Fibroblast of skin of right quadriceps (primary cell): ENCODE results near the gene PGLYRP4.

Experiments used
- DNase-seq: peaks from one replicate; pipeline ENCODE4 v3.0.0-alpha.2; 2013

Gene PGLYRP4

GRCh38 chr1:153348511-153349362, at the start of gene PGLYRP4:
TSS of gene PGLYRP4 (minus strand) at chr1:153348841. CDS start at chr1:153347932, 909 bp downstream.
- no peak for DNase-seq

GRCh38 chr1:153397924-153398651, 49.4 kb upstream of the PGLYRP4 start:
- no peak for DNase-seq

GRCh38 chr1:153397051-153397923, 48.6 kb upstream of the PGLYRP4 start:
- DNase-seq, result no peak

GRCh38 chr1:153396461-153396860, 47.8 kb upstream of the PGLYRP4 start:
- no peak for DNase-seq

GRCh38 chr1:153395776-153396175, 47.1 kb upstream of the PGLYRP4 start:
- DNase-seq, result no peak

- no peak for DNase-seq
Observed at GRCh38 chr1:153395136-153395685, 46.6 kb upstream of the PGLYRP4 start.

- DNase-seq, result no peak
Observed at GRCh38 chr1:153394391-153394790, 45.8 kb upstream of the PGLYRP4 start.

- no peak for DNase-seq
Observed at GRCh38 chr1:153393926-153394325, 45.3 kb upstream of the PGLYRP4 start.

- DNase-seq, result no peak
Observed at GRCh38 chr1:153392822-153393221, 44.2 kb upstream of the PGLYRP4 start.

- DNase-seq, result no peak
Observed at GRCh38 chr1:153392258-153392657, 43.6 kb upstream of the PGLYRP4 start.

GRCh38 chr1:153390938-153391710, 42.5 kb upstream of the PGLYRP4 start, which contains the start of gene S100A8:
TSS of gene S100A8 (minus strand) at chr1:153391073. CDS start at chr1:153390535, 538 bp downstream.
- no peak for DNase-seq

GRCh38 chr1:153389973-153390879, 41.6 kb upstream of the PGLYRP4 start:
- DNase-seq, result no peak

GRCh38 chr1:153389401-153389800, 40.8 kb upstream of the PGLYRP4 start:
- no peak for DNase-seq

- DNase-seq, result no peak
Observed at GRCh38 chr1:153387785-153388184, 39.1 kb upstream of the PGLYRP4 start.

GRCh38 chr1:153387001-153387400, 38.4 kb upstream of the PGLYRP4 start:
- no peak for DNase-seq

- no peak for DNase-seq
Observed at GRCh38 chr1:153386500-153386901, 37.9 kb upstream of the PGLYRP4 start.

GRCh38 chr1:153384958-153385580, 36.4 kb upstream of the PGLYRP4 start:
- no peak for DNase-seq

GRCh38 chr1:153380711-153381110, 32.1 kb upstream of the PGLYRP4 start:
- no peak for DNase-seq

- DNase-seq, result no peak
Observed at GRCh38 chr1:153379591-153379990, 30.9 kb upstream of the PGLYRP4 start.

GRCh38 chr1:153375511-153375910, 26.9 kb upstream of the PGLYRP4 start, which contains the start of gene S100A12:
TSS of gene S100A12 (minus strand) at chr1:153375621. CDS start at chr1:153374592, 1,029 bp downstream.
- peak; percentile 77 for DNase-seq
